GM21576 (cell line): ENCODE results near the gene ELF1.
"Not testable (repeated sequence)": the region's sequence is repeated elsewhere in the genome, so short reads cannot be mapped to it uniquely, and the experiment has no call there.

Source experiments
- ATAC-seq: cut with Tn5 transposase; IDR thresholded peaks from one replicate; pipeline ENCODE4 v1.9.1; 2021; ENCODE audit warnings: mild to moderate bottlenecking, moderate library complexity; ENCODE audit not compliant: unreplicated experiment

Gene ELF1

GRCh38 chr13:40900568-40900967, 118.5 kb downstream of the ELF1 start:
- ATAC-seq = not testable (repeated sequence)

GRCh38 chr13:40897053-40897452, 122.1 kb downstream of the ELF1 start:
- ATAC-seq = no peak

- no peak for ATAC-seq
Observed at GRCh38 chr13:40895227-40896184, 123.6 kb downstream of the ELF1 start.

- not testable (repeated sequence) for ATAC-seq
Observed at GRCh38 chr13:40893573-40893972, 125.5 kb downstream of the ELF1 start.

- ATAC-seq = no peak
Observed at GRCh38 chr13:40886017-40886416, 133.1 kb downstream of the ELF1 start.

GRCh38 chr13:40884175-40884574, 134.9 kb downstream of the ELF1 start:
- ATAC-seq = not testable (repeated sequence)
